Fibroblast of the conjunctiva (primary cell): ENCODE measurements around the gene KNSTRN.

Source experiments
- DNase-seq: peaks from one replicate; pipeline ENCODE4 v3.0.0-alpha.2; 2010; ENCODE audit warnings: low read depth

The KNSTRN gene

GRCh38 chr15:40399370-40399769 is 16.8 kb downstream of the KNSTRN start:
- DNase-seq = no peak

GRCh38 chr15:40405501-40406381 is 23.2 kb downstream of the KNSTRN start, which contains the start of gene IVD:
Gene IVD (plus strand): TSS chr15:40405795. CDS start chr15:40405828, 33 bp downstream.
- DNase-seq = peak; percentile 94

GRCh38 chr15:40407330-40407990 is 24.9 kb downstream of the KNSTRN start:
- no peak for DNase-seq

GRCh38 chr15:40409366-40409765 is 26.8 kb downstream of the KNSTRN start:
- no peak for DNase-seq

GRCh38 chr15:40410476-40410875 is 28.0 kb downstream of the KNSTRN start:
- DNase-seq = no peak

- no peak for DNase-seq
Observed at GRCh38 chr15:40412095-40412759, 29.7 kb downstream of the KNSTRN start.

- no peak for DNase-seq
Observed at GRCh38 chr15:40413036-40413435, 30.5 kb downstream of the KNSTRN start.

GRCh38 chr15:40414816-40415215 is 32.3 kb downstream of the KNSTRN start:
- DNase-seq = no peak

- DNase-seq = no peak
Observed at GRCh38 chr15:40415226-40415625, 32.7 kb downstream of the KNSTRN start.

GRCh38 chr15:40416056-40416455 is 33.5 kb downstream of the KNSTRN start:
- no peak for DNase-seq

- no peak for DNase-seq
Observed at GRCh38 chr15:40418126-40418525, 35.6 kb downstream of the KNSTRN start.

- no peak for DNase-seq
Observed at GRCh38 chr15:40420071-40420713, 37.7 kb downstream of the KNSTRN start.

- no peak for DNase-seq
Observed at GRCh38 chr15:40420793-40421192, 38.3 kb downstream of the KNSTRN start.

- peak; percentile 43 for DNase-seq
Observed at GRCh38 chr15:40421246-40422157, 39.0 kb downstream of the KNSTRN start.

GRCh38 chr15:40424483-40425115 is 42.1 kb downstream of the KNSTRN start:
- no peak for DNase-seq

GRCh38 chr15:40425681-40426080 is 43.2 kb downstream of the KNSTRN start:
- no peak for DNase-seq

- DNase-seq = no peak
Observed at GRCh38 chr15:40427188-40427587, 44.7 kb downstream of the KNSTRN start.

- no peak for DNase-seq
Observed at GRCh38 chr15:40428185-40428584, 45.7 kb downstream of the KNSTRN start.

- no peak for DNase-seq
Observed at GRCh38 chr15:40429068-40429710, 46.7 kb downstream of the KNSTRN start.

GRCh38 chr15:40430271-40430805 is 47.8 kb downstream of the KNSTRN start:
- DNase-seq = no peak
